Measurements from ENCODE around the gene SLC4A5. TPM values are rescaled to one million over a fixed set of nuclear protein-coding genes. Genes with fewer than 3 reads are reported as not detected.

The SLC4A5 gene
- total RNA-seq, 4 donors from 2014 or later: 18.3 to 94.5 (median 59.8) TPM

- peak; percentile 60 to 63 for DNase-seq
- H3K4me3 ChIP-seq (replicated peaks in 1 of 3): no peak overlapping the region
- 31 to 32% methylated on average over 9 to 10 of the region's 10 CpGs for WGBS, 2 donors
- H3K27me3 ChIP-seq: no peaks in the 10 kb centered on the region
- intact Hi-C loops (cut with DNase I): loop anchor here (2.0 kb wide), 1 partner anchor 85 kb away; no protein-coding TSS in a partner anchor
- H3K27ac ChIP-seq: no peak overlapping the region
- H3K36me3 ChIP-seq: peaks cover 0 to 2% of the 10 kb centered on the region in 2 donors
- no peaks in the 10 kb centered on the region for H3K9me3 ChIP-seq
- TF ChIP-seq CTCF (IDR thresholded peaks at IDR 0.05) (peak; percentile 42 to 88 (median 71)), POLR2A (IDR thresholded peaks at IDR 0.05) (no peak)
- no peaks in the 10 kb centered on the region for H3K4me1 ChIP-seq
Observed at GRCh38 chr2:74250189-74250631, 93.0 kb downstream of the SLC4A5 start.

- 72 to 75% methylated on average over 6 of the region's 6 CpGs for WGBS, 2 donors
- no peaks in the 10 kb centered on the region for H3K9me3 ChIP-seq
- intact Hi-C loops (cut with DNase I): loop anchor here (2.0 kb wide), 1 partner anchor 85 kb away; no protein-coding TSS in a partner anchor
Observed at GRCh38 chr2:74249406-74250122, 93.7 kb downstream of the SLC4A5 start.

GRCh38 chr2:74246496-74247195, 96.6 kb downstream of the SLC4A5 start:
- WGBS, 2 donors: 93 to 96% methylated on average over 14 of the region's 14 CpGs
- no peak overlapping the region for H3K27ac ChIP-seq
- intact Hi-C loops (cut with DNase I): no loop called here
- H3K36me3 ChIP-seq: peaks cover 0 to 2% of the 10 kb centered on the region in 2 donors
- H3K27me3 ChIP-seq: no peaks in the 10 kb centered on the region
- no peak for TF ChIP-seq POLR2A (IDR thresholded peaks at IDR 0.05)
- TF ChIP-seq CTCF (IDR thresholded peaks at IDR 0.05): no peak
- no peaks in the 10 kb centered on the region for H3K9me3 ChIP-seq
- DNase-seq: no peak
- H3K4me1 ChIP-seq: no peaks in the 10 kb centered on the region
- H3K4me3 ChIP-seq (replicated peaks in 1 of 3): no peak overlapping the region

More at GRCh38 chr2:74249406-74250122, 93.7 kb downstream of the SLC4A5 start:
- TF ChIP-seq POLR2A (IDR thresholded peaks at IDR 0.05) (no peak), CTCF (IDR thresholded peaks at IDR 0.05) (no peak)
- H3K4me3 ChIP-seq (replicated peaks in 1 of 3): no peak overlapping the region
- H3K36me3 ChIP-seq: peaks cover 0 to 2% of the 10 kb centered on the region in 2 donors
- DNase-seq: no peak
- no peak overlapping the region for H3K27ac ChIP-seq
- no peaks in the 10 kb centered on the region for H3K4me1 ChIP-seq
- no peaks in the 10 kb centered on the region for H3K27me3 ChIP-seq

- intact Hi-C loops (cut with DNase I): no loop called here
Observed at GRCh38 chr2:74244286-74244685, 98.9 kb downstream of the SLC4A5 start.

More at GRCh38 chr2:74244286-74244685, 98.9 kb downstream of the SLC4A5 start:
- Histone ChIP-seq H3K27me3 (no peaks in the 10 kb centered on the region), H3K27ac (no peak overlapping the region), H3K4me3 (replicated peaks in 1 of 3) (no peak overlapping the region), H3K36me3 (peaks cover 0 to 2% of the 10 kb centered on the region in 2 donors), H3K9me3 (no peaks in the 10 kb centered on the region), H3K4me1 (no peaks in the 10 kb centered on the region)
- no peak for DNase-seq
- WGBS, 2 donors: 91% methylated on average over 3 of the region's 3 CpGs
- no peak for TF ChIP-seq POLR2A (IDR thresholded peaks at IDR 0.05)
- TF ChIP-seq CTCF (IDR thresholded peaks at IDR 0.05): no peak

Data from thyroid gland (tissue), 4 donors.